SK-N-SH treated with all-trans-retinoic acid at 6 μM for 48 hours (cell line): ENCODE data around the gene TOMM7.

Experiments
- CREB5 ChIP-seq: fragments of 250-450 bp; sonication (Bioruptor Pico); IDR thresholded peaks from 2 replicates; pipeline ENCODE4 v1.5.1; 2020; ENCODE audit warnings: low read depth, mild to moderate bottlenecking, moderate library complexity
- CSDC2 ChIP-seq: fragments of 250-450 bp; sonication (Bioruptor Pico); IDR thresholded peaks from 2 replicates; pipeline ENCODE4 v1.5.0; 2020; ENCODE audit warnings: mild to moderate bottlenecking, moderate library complexity
- CSRNP3 ChIP-seq: fragments of 250-450 bp; sonication (Bioruptor Pico); IDR thresholded peaks from 2 replicates; pipeline ENCODE4 v1.5.1; 2021; ENCODE audit warnings: mild to moderate bottlenecking, moderate library complexity
- GLIS3 ChIP-seq: fragments of 250-450 bp; sonication (Bioruptor Pico); IDR thresholded peaks from 2 replicates; pipeline ENCODE4 v1.5.0; 2020; ENCODE audit warnings: mild to moderate bottlenecking, moderate library complexity
- ISL1 ChIP-seq: fragments of 250-450 bp; sonication (Bioruptor Pico); IDR thresholded peaks from 2 replicates; pipeline ENCODE4 v2.1.2; 2022; ENCODE audit warnings: mild to moderate bottlenecking, moderate library complexity
- PATZ1 ChIP-seq: fragments of 250-450 bp; sonication (Bioruptor Pico); IDR thresholded peaks from 2 replicates; pipeline ENCODE4 v1.8.0; 2020; ENCODE audit warnings: mild to moderate bottlenecking, moderate library complexity, borderline replicate concordance
- RARB ChIP-seq: fragments of 250-450 bp; sonication (Bioruptor Pico); IDR thresholded peaks from 2 replicates; pipeline ENCODE4 v1.8.0; 2021; ENCODE audit warnings: mild to moderate bottlenecking, moderate library complexity
- TOX ChIP-seq: fragments of 250-450 bp; sonication (Bioruptor Pico); IDR thresholded peaks from 2 replicates; pipeline ENCODE4 v1.8.0; 2021; ENCODE audit warnings: mild to moderate bottlenecking, moderate library complexity, borderline replicate concordance
- TSHZ2 ChIP-seq: fragments of 250-450 bp; sonication (Bioruptor Pico); IDR thresholded peaks from 2 replicates; pipeline ENCODE4 v1.5.0; 2020; ENCODE audit warnings: mild to moderate bottlenecking, moderate library complexity
- ZFP3 ChIP-seq: fragments of 250-450 bp; sonication (Bioruptor Pico); IDR thresholded peaks from 2 replicates; pipeline ENCODE4 v1.5.0; 2020; ENCODE audit warnings: mild to moderate bottlenecking, moderate library complexity
- ZFP30 ChIP-seq: fragments of 450-650 bp; formaldehyde crosslinking; IDR thresholded peaks from 2 replicates; pipeline ENCODE4 v1.5.0; 2022; ENCODE audit warnings: mild to moderate bottlenecking, moderate library complexity
- ZNF70 ChIP-seq: fragments of 450-650 bp; formaldehyde crosslinking; IDR thresholded peaks from 2 replicates; pipeline ENCODE4 v1.5.0; 2020; ENCODE audit warnings: mild to moderate bottlenecking, moderate library complexity
- ZNF8 ChIP-seq: fragments of 450-650 bp; formaldehyde crosslinking; IDR thresholded peaks from 2 replicates; pipeline ENCODE4 v1.5.0; 2020; ENCODE audit warnings: mild to moderate bottlenecking, moderate library complexity

- TF ChIP-seq CREB5 (CRISPR knock-in tag) (no peak), RARB (no peak), TOX (no peak), ISL1 (no peak), ZNF8 (CRISPR knock-in tag) (no peak), CSDC2 (no peak), ZFP3 (no peak), ZFP30 (no peak), CSRNP3 (no peak), GLIS3 (CRISPR knock-in tag) (no peak), ZNF70 (CRISPR knock-in tag) (no peak), TSHZ2 (CRISPR knock-in tag) (no peak), PATZ1 (CRISPR knock-in tag) (no peak)
Observed at GRCh38 chr7:22845221-22845834, 22.7 kb upstream of the TOMM7 start.
